GM19025 (cell line): ENCODE results near the gene CEP20.
"Not testable (repeated sequence)": the region's sequence is repeated elsewhere in the genome, so short reads cannot be mapped to it uniquely, and the experiment has no call there.

Experiments
- ATAC-seq: cut with Tn5 transposase; IDR thresholded peaks from one replicate; pipeline ENCODE4 v1.9.1; 2021; ENCODE audit warnings: mild to moderate bottlenecking, low read depth, moderate library complexity; ENCODE audit not compliant: unreplicated experiment

The CEP20 gene

GRCh38 chr16:15864939-15865338, 23.5 kb downstream of the CEP20 start:
- ATAC-seq, result no peak

DNA sequence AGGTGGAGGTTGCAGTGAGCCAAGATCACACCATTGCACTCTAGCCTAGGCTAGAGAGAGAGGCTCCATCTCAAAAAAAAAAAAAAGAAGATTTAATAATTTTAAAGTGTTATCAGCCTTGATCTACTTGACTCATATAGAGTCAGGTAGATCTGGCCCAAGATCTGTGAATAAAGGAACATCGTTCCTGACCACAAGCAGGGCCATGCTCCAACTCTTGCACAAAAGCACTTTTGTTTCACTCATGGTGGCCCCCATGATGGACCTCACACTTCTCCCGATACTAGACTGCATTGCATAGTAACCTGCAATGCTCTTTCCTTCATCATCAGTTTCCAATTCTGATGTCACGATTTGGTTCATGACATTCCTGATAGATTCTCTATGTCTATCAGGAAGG, 26.4 kb downstream of the CEP20 start:
- no peak for ATAC-seq

GRCh38 chr16:15858921-15859668, 29.3 kb downstream of the CEP20 start:
- no peak for ATAC-seq

GRCh38 chr16:15857724-15858560, 30.5 kb downstream of the CEP20 start:
- ATAC-seq, result no peak

GRCh38 chr16:15856901-15857698, 31.3 kb downstream of the CEP20 start, which contains the start of gene MYH11:
Gene MYH11, minus strand, starts transcription at chr16:15857028. Its CDS starts 18,776 bp downstream, at chr16:15838252.
- no peak for ATAC-seq

- no peak for ATAC-seq
Observed at GRCh38 chr16:15856182-15856581, 32.2 kb downstream of the CEP20 start.

DNA sequence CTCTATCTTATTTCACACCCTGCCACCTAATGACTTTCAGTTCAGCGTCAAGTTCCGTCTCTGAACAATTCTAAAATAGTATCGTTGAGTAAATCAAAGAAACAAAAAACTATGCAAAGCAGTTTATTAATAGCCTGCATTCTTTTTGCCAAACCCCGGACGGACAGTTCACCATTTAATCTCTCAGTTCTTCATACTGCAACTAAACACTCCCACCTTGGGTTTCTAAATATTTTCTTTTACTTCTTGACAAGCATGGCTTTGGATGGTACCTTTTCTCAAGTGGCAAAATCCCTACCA, 32.7 kb downstream of the CEP20 start:
- ATAC-seq, result peak; percentile 76

- ATAC-seq, result no peak
Observed at GRCh38 chr16:15854906-15855703, 33.3 kb downstream of the CEP20 start.

- no peak for ATAC-seq
Observed at GRCh38 chr16:15854061-15854460, 34.3 kb downstream of the CEP20 start.

DNA sequence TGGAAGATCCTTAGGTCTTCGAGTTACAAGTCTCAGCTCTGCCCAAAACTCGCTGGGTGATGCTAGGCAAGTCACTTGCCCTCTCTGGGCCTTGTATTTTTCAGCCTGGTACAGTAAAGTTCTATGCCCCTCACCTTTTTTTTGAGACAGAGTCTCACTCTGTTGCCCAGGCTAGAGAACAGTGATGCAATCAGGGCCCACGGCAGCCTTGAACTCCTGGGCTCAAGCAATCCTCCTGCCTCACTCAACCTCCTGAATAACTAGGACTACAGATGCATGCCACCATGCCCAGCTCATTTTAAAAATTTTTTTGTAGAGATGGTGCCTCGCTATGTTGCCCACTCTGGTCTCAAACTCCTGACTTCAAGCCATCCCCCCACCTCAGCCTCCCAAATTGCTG, 35.4 kb downstream of the CEP20 start:
- ATAC-seq, result no peak

GRCh38 chr16:15850555-15850954, 37.8 kb downstream of the CEP20 start:
- not testable (repeated sequence) for ATAC-seq

GRCh38 chr16:15849209-15849981, 39.0 kb downstream of the CEP20 start:
- ATAC-seq, result no peak

- ATAC-seq, result no peak
Observed at GRCh38 chr16:15847611-15848175, 40.7 kb downstream of the CEP20 start.

DNA sequence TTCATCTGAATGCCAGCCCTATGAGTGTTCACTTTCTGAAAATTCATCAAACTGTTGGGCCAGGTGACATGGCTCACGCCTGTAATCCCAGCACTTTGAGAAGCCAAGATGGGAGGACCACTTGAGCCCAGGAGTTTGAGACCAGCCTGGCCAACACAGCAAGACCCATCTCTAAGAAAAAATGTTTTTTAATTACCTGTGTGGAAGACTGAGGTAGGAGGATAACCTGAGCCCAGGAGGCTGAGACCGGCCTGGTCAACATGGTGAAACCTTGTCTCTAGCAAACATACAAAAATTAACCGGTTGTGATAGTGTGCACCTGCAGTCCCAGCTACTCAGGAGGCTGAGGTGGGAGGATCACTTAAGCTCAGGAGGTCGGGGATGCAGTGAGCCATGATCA, 41.9 kb downstream of the CEP20 start:
- ATAC-seq, result no peak

DNA sequence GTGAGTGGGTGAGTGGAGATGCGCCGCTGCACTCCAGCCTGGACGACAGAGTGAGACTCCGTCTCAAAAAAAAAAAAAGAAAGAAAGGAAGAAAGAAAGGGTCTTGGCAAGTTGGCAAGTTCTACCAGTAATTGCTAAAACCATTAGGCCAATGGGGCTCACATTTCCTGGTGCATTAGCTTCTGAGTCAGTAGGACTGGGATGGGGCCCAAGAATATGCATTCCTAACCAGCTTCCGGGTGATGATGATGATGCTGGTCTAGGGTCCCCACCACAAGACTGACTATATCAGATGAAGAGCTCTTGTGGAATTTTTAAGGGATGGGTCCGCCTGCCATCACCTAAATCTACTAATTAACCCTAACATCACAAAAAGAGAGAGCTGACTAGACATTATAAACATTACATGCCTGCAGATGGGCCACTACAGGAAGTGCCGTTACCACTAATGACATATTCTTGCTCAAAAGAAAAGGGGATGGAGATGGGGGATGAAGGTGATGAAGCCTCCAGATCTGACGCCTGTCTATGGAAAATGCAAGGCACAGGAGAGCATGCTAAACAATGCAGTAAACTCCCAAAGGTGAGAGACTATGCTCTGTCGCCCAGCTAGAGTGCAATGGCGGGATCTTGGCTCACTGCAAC, 44.6 kb downstream of the CEP20 start:
- ATAC-seq, result no peak

GRCh38 chr16:15839204-15839603, 49.2 kb downstream of the CEP20 start:
- ATAC-seq, result not testable (repeated sequence)

GRCh38 chr16:15837761-15838160, 50.6 kb downstream of the CEP20 start:
- ATAC-seq, result no peak

DNA sequence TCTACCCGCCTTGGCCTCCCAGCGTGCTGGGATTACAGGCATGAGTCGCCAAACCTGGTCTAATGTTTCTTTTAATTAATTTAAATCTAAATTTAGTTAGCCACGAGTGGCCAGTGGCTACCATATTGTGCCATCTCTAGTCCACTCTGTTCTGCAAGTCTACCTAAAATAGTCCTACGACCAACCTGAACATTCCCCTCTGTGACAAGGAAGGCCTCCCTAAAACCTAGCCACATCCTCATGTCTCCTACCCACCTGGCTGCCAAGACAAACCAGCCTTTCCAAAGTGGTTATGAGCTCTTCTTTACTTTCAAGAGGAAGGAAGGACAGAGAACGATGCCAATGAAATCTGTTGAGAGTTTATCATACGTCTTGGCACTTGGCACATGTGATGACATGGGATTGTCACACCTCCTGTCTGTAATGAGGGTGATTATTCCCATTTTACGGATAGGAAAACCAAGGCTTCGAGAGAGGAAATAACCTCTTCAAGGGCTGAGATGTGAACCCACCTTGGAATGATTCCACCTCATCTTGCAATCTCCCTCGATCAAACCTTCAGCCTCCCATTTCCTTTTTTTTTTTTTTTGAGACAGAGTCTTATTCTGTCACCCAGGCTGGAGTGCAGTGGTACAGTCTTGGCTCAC, 51.3 kb downstream of the CEP20 start:
- ATAC-seq, result no peak
